Small intestine (tissue), 7 donors: ENCODE measurements around the gene ZNF532. TPM values are rescaled to one million over a fixed set of nuclear protein-coding genes. Genes with fewer than 3 reads are reported as not detected.
A peak's percentile ranks its signal among the peaks of the same experiment; 100 is the strongest.

ENCODE experiments used
- DNase-seq, 2 donors: peaks; one replicate each; pipeline versions ENCODE4 v3.0.0 to v3.0.0-alpha.2; 2013
- FAIRE-seq: peaks from 2 replicates; lab custom pipeline; 2012; peaks lifted over from hg19 to GRCh38; lab: Jason Lieb, UNC
- H3K27ac ChIP-seq, 3 donors: one replicate each; pipeline ENCODE4 v1.5.1; 2013; ENCODE audit warnings: low read length in 2 of 3, mild to moderate bottlenecking in 2 of 3, control low read depth in 1 of 3, inconsistent platforms in 1 of 3, low read depth in 1 of 3, moderate library complexity in 1 of 3
- H3K27me3 ChIP-seq, 3 donors: one replicate each; pipeline ENCODE4 v1.6.1; 2013; ENCODE audit warnings: low read length in 3 of 3, inconsistent platforms in 1 of 3; ENCODE audit not compliant: control insufficient read depth in 3 of 3, insufficient read depth in 3 of 3
- H3K36me3 ChIP-seq, 3 donors: one replicate each; pipeline ENCODE4 v1.6.1; 2013; ENCODE audit warnings: low read length in 3 of 3, inconsistent platforms in 1 of 3, low read depth in 1 of 3, mild to moderate bottlenecking in 1 of 3, moderate library complexity in 1 of 3; ENCODE audit not compliant: control insufficient read depth in 3 of 3, insufficient read depth in 2 of 3
- H3K4me1 ChIP-seq, 3 donors: one replicate each; pipeline ENCODE4 v1.6.1; 2013; ENCODE audit warnings: low read length in 2 of 3, inconsistent platforms in 1 of 3, low read depth in 1 of 3, mild to moderate bottlenecking in 1 of 3, moderate library complexity in 1 of 3; ENCODE audit not compliant: control insufficient read depth in 3 of 3, insufficient read depth in 2 of 3
- H3K4me3 ChIP-seq, 3 donors: one replicate each; pipeline ENCODE4 v1.5.1; 2013; ENCODE audit warnings: low read length in 3 of 3, control low read depth in 1 of 3, inconsistent platforms in 1 of 3, low read depth in 1 of 3, mild to moderate bottlenecking in 1 of 3, moderate library complexity in 1 of 3
- H3K9me3 ChIP-seq, 2 donors: one replicate each; pipeline ENCODE4 v1.6.1; 2013; ENCODE audit warnings: low read depth in 1 of 2, low read length in 1 of 2; ENCODE audit not compliant: control insufficient read depth in 2 of 2, insufficient read depth in 1 of 2
- WGBS, 3 donors: extraction: QIAGEN DNeasy Blood & Tissue Kit; methylation state at CpG; one replicate each; pipeline ENCODE4 v1.1.7; 2013; 5-methylcytosine and 5-hydroxymethylcytosine counted together
- polyA plus RNA-seq, 4 donors: library from polyadenylated mRNA; stranded (reverse) in 3 of 4; unstranded in 1 of 4; fragments of 200-250 nt in 3 of 4; fragments of 120-200 nt in 1 of 4; gene quantifications; one replicate each; pipeline versions ENCODE4 v1.2.1 to v1.2.3, GENCODE V29; 2013
- donor health status: healthy with polysubstance abuse.
- donor health status: control.
- donor health status: control.
- donor health status: Bipolar disorder and iron deficiency.
- donor health status: healthy.

ZNF532 gene
- polyA plus RNA-seq, 4 donors = 1.3 to 23.4 (median 4.9) TPM

- no peaks in the 10 kb centered on the region for H3K36me3 ChIP-seq
- no peak for FAIRE-seq
- 64 to 86% (median 79%) methylated on average over 13 of the region's 13 CpGs for WGBS, 3 donors
Measured at GRCh38 chr18:58998401-58999203, 133.9 kb downstream of the ZNF532 start.

GRCh38 chr18:59001166-59001565 lies 136.5 kb downstream of the ZNF532 start:
- Histone ChIP-seq H3K27ac (no peak overlapping the region), H3K36me3 (no peaks in the 10 kb centered on the region), H3K4me1 (peaks cover 0 to 3% (median 0%) of the 10 kb centered on the region in 3 donors), H3K9me3 (peaks cover 0 to under 1% of the 10 kb centered on the region in 2 donors), H3K27me3 (peaks cover 0 to 2% (median 0%) of the 10 kb centered on the region in 3 donors), H3K4me3 (no peak overlapping the region)
- WGBS, 3 donors = 73 to 90% (median 74%) methylated on average over 3 of the region's 3 CpGs
- DNase-seq = no peak
- no peak for FAIRE-seq

More at GRCh38 chr18:58998401-58999203, 133.9 kb downstream of the ZNF532 start:
- H3K9me3 ChIP-seq = peaks cover 0 to 5% of the 10 kb centered on the region in 2 donors
- peaks cover 0 to 2% (median 0%) of the 10 kb centered on the region in 3 donors for H3K27me3 ChIP-seq
- DNase-seq = no peak
- H3K4me1 ChIP-seq = no peaks in the 10 kb centered on the region
- H3K4me3 ChIP-seq = no peak overlapping the region
- H3K27ac ChIP-seq = peak overlapping the region in 1 of 3 donors; percentile 77

- 54 to 69% (median 56%) methylated on average over 3 of the region's 3 CpGs for WGBS, 3 donors
Measured at GRCh38 chr18:59001721-59002120, 137.0 kb downstream of the ZNF532 start.

GRCh38 chr18:59002974-59003594 lies 138.4 kb downstream of the ZNF532 start:
- H3K4me1 ChIP-seq = peaks cover 0 to 3% (median 0%) of the 10 kb centered on the region in 3 donors
- peaks cover 0 to 7% of the 10 kb centered on the region in 2 donors for H3K9me3 ChIP-seq
- no peak overlapping the region for H3K27ac ChIP-seq
- no peaks in the 10 kb centered on the region for H3K36me3 ChIP-seq
- WGBS, 3 donors = 54 to 71% (median 56%) methylated on average over 7 of the region's 7 CpGs
- DNase-seq = no peak
- H3K4me3 ChIP-seq = no peak overlapping the region
- no peaks in the 10 kb centered on the region for H3K27me3 ChIP-seq
- FAIRE-seq = no peak

More at GRCh38 chr18:59001721-59002120, 137.0 kb downstream of the ZNF532 start:
- no peaks in the 10 kb centered on the region for H3K36me3 ChIP-seq
- no peak overlapping the region for H3K27ac ChIP-seq
- peaks cover 0 to 6% of the 10 kb centered on the region in 2 donors for H3K9me3 ChIP-seq
- H3K27me3 ChIP-seq = peaks cover 0 to 1% (median 0%) of the 10 kb centered on the region in 3 donors
- peaks cover 0 to 3% (median 0%) of the 10 kb centered on the region in 3 donors for H3K4me1 ChIP-seq
- no peak overlapping the region for H3K4me3 ChIP-seq
- DNase-seq (no peak), FAIRE-seq (no peak)

GRCh38 chr18:59005262-59005661 lies 140.6 kb downstream of the ZNF532 start:
- WGBS, 3 donors = 58 to 75% (median 63%) methylated on average over 3 of the region's 3 CpGs
- Histone ChIP-seq H3K27me3 (no peaks in the 10 kb centered on the region), H3K9me3 (peaks cover 0 to 7% of the 10 kb centered on the region in 2 donors), H3K4me1 (peaks cover 0 to 3% (median 0%) of the 10 kb centered on the region in 3 donors), H3K36me3 (no peaks in the 10 kb centered on the region), H3K4me3 (no peak overlapping the region), H3K27ac (peak overlapping the region in 1 of 3 donors; percentile 43)
- FAIRE-seq = no peak
- no peak for DNase-seq

- Histone ChIP-seq H3K4me1 (peaks cover 0 to 3% (median 0%) of the 10 kb centered on the region in 3 donors), H3K4me3 (no peak overlapping the region), H3K9me3 (peaks cover 0 to 7% of the 10 kb centered on the region in 2 donors), H3K27ac (no peak overlapping the region), H3K36me3 (no peaks in the 10 kb centered on the region), H3K27me3 (no peaks in the 10 kb centered on the region)
- 77 to 85% (median 85%) methylated on average over 3 of the region's 3 CpGs for WGBS, 3 donors
- DNase-seq (no peak), FAIRE-seq (no peak)
Measured at GRCh38 chr18:59006461-59007067, 141.9 kb downstream of the ZNF532 start.

GRCh38 chr18:59008302-59008974 lies 143.8 kb downstream of the ZNF532 start:
- 81 to 85% (median 82%) methylated on average over 12 to 13 of the region's 13 CpGs for WGBS, 3 donors
- no peak overlapping the region for H3K4me3 ChIP-seq
- FAIRE-seq (no peak), DNase-seq (no peak)
- no peaks in the 10 kb centered on the region for H3K27me3 ChIP-seq
- H3K4me1 ChIP-seq = peaks cover 0 to 3% (median 0%) of the 10 kb centered on the region in 3 donors
- no peaks in the 10 kb centered on the region for H3K36me3 ChIP-seq
- H3K27ac ChIP-seq = no peak overlapping the region
- peaks cover 0 to 7% of the 10 kb centered on the region in 2 donors for H3K9me3 ChIP-seq

- Histone ChIP-seq H3K4me1 (peaks cover 0 to 3% (median 0%) of the 10 kb centered on the region in 3 donors), H3K27me3 (no peaks in the 10 kb centered on the region), H3K27ac (no peak overlapping the region), H3K4me3 (no peak overlapping the region), H3K9me3 (peaks cover 0 to 7% of the 10 kb centered on the region in 2 donors), H3K36me3 (no peaks in the 10 kb centered on the region)
- DNase-seq = no peak
- FAIRE-seq = no peak
- 85 to 91% (median 90%) methylated on average over 1 of the region's 1 CpG for WGBS, 3 donors
Measured at GRCh38 chr18:59009846-59010245, 145.2 kb downstream of the ZNF532 start.
